Frontal cortex (tissue), 4 donors: ENCODE results near the gene RXFP1. TPM values are rescaled to one million over a fixed set of nuclear protein-coding genes. Genes with fewer than 3 reads are reported as not detected.

Source experiments
- DNase-seq, 2 donors: peaks; one replicate each; pipeline ENCODE4 v3.0.0; 2012; ENCODE audit warnings: low spot score in 2 of 2
- FAIRE-seq: peaks from 2 replicates; lab custom pipeline; 2012; peaks lifted over from hg19 to GRCh38; lab: Jason Lieb, UNC
- total RNA-seq: library from RNA; depleted of rRNA; stranded (reverse); fragments of >200 nt; gene quantifications from one replicate; pipeline ENCODE4 v1.2.3, GENCODE V29; 2014
- donor health status: control.
- donor health status: control.
- donor health status: control.

RXFP1 gene
- total RNA-seq, 1 donor from 2014 or later = 33.0 TPM

- no peak for FAIRE-seq
Observed at GRCh38 chr4:158540125-158540907, 18.6 kb downstream of the RXFP1 start.

DNA sequence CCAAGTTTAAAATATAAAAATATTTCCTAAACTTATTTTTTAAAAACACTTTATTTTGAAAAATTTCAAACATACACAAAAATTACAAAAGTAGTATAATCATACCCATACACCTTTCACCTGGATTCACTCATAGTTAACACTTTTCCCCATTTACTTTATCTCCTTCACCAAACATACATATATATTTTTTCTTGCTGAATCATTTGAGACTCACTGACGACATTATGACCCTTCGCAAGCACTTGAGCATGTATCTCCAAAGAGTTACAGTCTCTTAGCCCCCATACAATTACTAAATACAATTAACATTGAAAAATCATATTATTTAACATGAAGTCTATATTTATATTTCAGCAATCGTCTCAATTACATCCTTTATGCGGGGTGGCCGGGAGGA, 19.8 kb downstream of the RXFP1 start:
- DNase-seq = no peak
- FAIRE-seq = peak; percentile 28

More at GRCh38 chr4:158540125-158540907, 18.6 kb downstream of the RXFP1 start:
- DNase-seq = no peak

GRCh38 chr4:158543191-158543590, 21.5 kb downstream of the RXFP1 start:
- FAIRE-seq (no peak), DNase-seq (no peak)

DNA sequence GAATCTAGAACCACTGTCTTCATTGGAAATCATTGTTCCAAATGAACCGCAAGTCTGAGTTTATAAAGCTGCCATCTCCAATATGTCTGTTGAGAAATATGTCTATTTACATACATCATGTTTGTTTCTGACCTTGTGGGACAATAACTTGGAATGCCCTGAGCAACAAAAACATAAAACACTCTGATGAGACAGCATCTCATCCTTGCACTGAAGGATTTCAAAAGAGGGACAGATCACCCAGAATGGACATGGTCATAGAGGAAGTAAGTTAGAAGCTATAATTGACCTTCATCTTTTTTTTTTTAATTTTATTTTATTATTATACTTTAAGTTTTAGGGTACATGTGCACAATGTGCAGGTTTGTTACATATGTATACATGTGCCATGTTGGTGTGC, 22.5 kb downstream of the RXFP1 start:
- FAIRE-seq (no peak), DNase-seq (no peak)

DNA sequence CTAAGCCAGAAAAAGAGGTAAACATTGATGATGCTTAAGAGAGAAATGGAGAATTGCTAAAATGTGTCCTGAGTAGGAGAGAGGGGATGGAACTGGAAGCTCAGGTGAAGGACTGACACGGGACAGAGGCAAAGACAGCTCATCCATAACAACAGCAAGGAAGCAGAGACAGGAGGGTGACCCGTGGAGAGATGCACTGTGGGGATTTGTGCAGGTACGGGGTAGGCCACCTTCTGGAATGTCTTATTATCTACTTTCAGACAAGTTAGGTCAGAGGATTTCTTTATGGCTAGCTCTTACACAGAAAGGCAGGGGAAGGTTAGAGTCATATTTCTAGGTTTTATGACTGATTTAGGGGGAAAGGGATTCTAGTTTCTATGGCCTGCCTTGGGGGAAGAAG, 31.7 kb downstream of the RXFP1 start:
- DNase-seq = no peak
- no peak for FAIRE-seq

GRCh38 chr4:158560284-158560683, 38.6 kb downstream of the RXFP1 start:
- no peak for FAIRE-seq
- no peak for DNase-seq

GRCh38 chr4:158566860-158567259, 45.2 kb downstream of the RXFP1 start:
- FAIRE-seq (no peak), DNase-seq (no peak)

- no peak for FAIRE-seq
- DNase-seq = no peak
Observed at GRCh38 chr4:158571736-158572135, 50.1 kb downstream of the RXFP1 start.

- no peak for FAIRE-seq
- no peak for DNase-seq
Observed at GRCh38 chr4:158572608-158573007, 50.9 kb downstream of the RXFP1 start.

DNA sequence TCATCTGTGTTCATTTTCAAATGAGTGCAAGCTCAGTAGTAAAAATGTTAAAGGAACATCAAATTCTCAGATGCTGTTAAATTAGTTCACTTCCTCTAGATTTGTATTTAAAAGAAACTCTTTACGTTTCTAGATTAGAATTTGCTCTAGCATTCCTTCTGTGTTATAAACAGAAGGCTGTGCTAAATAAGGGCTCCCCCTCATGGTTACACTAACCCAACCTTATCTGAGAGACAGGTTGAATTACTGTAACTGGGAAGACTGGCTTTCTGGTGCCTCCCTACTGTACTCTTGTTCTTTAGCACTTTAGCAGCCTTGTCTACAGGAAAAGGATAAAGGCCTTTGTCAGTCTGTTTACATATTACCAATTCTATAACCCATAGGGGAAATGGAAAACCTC, 56.8 kb downstream of the RXFP1 start:
- DNase-seq (no peak), FAIRE-seq (no peak)

DNA sequence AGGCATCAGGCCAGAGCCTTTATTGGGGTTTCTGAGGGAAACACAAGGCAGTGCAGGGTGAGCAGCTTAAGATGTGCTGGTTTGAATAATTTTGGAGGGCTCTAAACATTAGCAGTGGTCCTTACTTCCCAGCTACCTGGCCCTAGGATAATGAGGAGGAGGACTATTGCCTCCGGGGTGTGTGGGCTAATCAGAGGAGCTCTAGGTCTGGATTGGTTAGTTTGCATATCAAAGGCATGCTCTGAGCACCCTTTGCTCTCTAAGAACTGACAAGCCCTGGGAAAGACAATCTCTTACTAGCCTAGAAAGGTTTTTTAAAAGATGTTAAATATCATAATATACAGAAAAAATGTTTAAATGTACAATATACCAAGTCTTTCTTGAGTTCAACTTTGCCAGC, 58.4 kb downstream of the RXFP1 start:
- DNase-seq = no peak

DNA sequence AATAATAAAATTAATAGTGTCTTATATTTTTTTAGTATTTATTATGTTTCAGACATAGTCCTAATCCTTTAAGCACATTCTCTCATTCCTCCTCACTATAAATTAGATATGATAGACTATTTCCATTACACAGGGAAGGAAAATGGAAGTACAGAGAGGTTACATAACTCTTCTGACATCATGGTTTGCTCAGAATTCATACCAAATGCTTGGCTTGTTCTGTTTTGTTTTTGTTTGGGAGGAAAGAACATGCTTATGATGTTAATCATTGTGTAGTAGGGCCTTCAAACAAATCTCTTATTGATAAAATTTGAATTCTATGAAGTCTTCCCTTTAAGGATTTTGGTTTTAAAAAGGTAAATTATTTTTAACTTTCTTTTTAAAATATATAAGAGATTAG, 59.5 kb downstream of the RXFP1 start:
- DNase-seq = no peak

More for the DNA sequence above, 58.4 kb downstream of the RXFP1 start:
- FAIRE-seq = no peak

DNA sequence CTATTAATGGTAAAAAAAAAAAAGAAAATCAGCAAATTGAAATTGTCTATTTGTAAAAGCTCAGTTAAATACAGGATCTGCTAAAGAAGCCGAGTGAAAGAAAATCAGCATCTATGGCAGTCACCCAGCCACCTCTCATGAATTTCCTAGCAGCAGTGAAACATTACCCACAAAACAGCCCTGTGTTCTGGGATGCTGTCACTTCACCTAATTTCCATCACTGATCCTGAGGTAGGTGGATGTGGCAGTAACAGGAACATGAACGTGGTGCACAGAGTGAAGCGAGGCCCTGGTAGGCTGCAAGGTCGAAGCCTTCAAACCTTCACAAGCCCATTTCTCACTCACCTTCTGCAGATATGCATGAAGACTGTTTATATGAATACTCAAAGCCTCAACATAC, 65.2 kb downstream of the RXFP1 start:
- DNase-seq (no peak), FAIRE-seq (no peak)

More for the DNA sequence above, 59.5 kb downstream of the RXFP1 start:
- FAIRE-seq = no peak

DNA sequence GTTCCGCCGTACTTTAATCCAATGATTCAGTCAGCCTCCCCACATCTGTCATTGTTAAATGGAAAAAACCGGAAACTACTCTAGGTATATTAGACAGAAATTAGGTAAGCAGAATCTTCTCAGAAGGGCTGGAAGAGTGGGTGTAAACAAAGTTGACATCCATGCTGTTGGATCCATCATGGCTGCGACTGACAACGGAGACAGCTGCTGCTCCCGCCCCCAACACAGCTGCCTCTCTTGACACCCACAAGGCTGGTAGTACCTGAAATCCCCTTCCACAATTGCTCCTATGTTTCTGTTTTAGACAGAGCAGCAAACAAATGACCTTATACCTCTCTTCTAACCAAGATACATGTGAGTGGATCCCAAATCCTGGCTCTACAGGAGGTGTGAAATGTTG, 66.6 kb downstream of the RXFP1 start:
- DNase-seq = no peak

GRCh38 chr4:158588777-158589176, 67.1 kb downstream of the RXFP1 start:
- FAIRE-seq (no peak), DNase-seq (no peak)

More for the DNA sequence above, 66.6 kb downstream of the RXFP1 start:
- FAIRE-seq = no peak

DNA sequence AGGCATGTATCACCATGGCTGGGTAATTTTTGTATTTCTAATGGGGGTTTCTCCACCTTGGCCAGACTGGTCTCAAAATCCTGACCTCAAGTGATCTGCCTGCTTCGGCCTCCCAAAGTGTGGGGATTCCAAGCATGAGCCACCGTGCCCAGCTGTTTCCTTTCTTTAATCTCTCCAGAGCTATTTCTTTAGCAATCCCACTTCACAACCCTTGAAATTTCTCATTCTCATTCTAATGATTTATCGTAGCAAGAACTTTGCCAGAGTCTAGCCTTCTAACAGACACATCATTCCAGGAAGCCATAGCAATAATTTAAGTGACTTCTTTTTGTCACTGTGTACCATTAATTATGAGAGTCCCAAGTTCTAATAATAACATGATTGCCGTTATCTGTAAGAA, 68.6 kb downstream of the RXFP1 start:
- FAIRE-seq = no peak

DNA sequence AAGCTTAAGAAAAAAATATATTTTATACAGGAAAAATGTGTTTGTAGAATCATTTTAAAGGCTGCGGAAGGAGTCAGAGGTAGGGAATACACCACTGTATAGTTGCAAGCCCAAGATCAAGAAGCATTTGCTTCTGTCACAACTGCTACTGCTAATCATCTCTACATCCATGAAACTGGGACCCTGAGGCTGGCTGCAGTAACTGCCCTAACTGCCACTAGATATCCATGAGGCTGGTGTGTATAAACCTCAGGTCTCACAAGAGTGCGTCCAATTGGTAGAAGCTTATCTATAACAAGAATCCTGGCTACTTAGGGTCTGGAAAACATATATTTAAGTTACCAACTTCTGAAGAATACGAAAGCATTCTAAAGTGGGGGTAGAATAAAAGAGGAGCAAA, 69.1 kb downstream of the RXFP1 start:
- no peak for FAIRE-seq

More for the DNA sequence above, 68.6 kb downstream of the RXFP1 start:
- DNase-seq = no peak

GRCh38 chr4:158597879-158598596, 76.4 kb downstream of the RXFP1 start:
- FAIRE-seq = no peak
- no peak for DNase-seq

More for the DNA sequence above, 69.1 kb downstream of the RXFP1 start:
- no peak for DNase-seq

DNA sequence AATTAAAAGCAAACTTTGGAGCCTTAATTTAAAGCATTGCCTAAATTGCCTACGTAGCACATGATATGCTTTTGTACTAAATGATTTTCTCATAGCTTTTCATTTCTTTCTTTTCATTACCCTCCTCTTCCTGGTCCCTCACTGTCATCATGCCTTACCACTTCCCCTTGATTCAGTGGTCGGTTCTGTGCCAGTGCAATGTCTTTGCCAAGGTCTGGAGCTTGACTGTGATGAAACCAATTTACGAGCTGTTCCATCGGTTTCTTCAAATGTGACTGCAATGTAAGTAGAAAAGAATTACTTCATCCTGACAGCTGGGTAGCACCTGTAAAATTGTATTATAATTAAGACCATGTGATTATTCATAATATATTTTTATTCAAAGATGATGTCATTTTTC, 77.5 kb downstream of the RXFP1 start:
- FAIRE-seq (no peak), DNase-seq (no peak)

GRCh38 chr4:158599765-158600498, 78.2 kb downstream of the RXFP1 start:
- DNase-seq (no peak), FAIRE-seq (peak; percentile 45)

DNA sequence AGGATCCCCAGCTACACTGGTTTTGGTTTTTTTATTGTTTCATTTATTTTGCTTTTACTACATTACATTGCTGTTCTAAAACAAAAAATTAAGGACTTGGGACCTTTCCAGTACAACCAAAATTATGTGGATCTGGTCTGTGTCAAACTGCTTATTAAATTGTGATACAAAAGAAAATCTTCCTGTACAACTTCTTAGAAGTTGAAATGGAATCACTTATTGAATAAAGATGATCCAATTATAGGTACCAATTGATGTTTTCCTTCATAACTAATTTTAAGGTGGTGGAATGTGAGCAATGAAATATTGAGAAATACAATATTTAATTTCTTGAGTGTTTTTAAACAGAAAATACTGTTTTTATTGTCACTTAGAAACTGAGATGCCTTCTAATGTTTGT, 82.7 kb downstream of the RXFP1 start:
- DNase-seq (no peak), FAIRE-seq (no peak)
